Embryonic facial prominence (tissue), 1 donor: ENCODE data around the gene GRIK4.

Experiments used
- DNase-seq: peaks from one replicate; pipeline ENCODE4 v3.0.0-alpha.2; 2016; ENCODE audit errors: extremely low spot score

Gene GRIK4

DNA sequence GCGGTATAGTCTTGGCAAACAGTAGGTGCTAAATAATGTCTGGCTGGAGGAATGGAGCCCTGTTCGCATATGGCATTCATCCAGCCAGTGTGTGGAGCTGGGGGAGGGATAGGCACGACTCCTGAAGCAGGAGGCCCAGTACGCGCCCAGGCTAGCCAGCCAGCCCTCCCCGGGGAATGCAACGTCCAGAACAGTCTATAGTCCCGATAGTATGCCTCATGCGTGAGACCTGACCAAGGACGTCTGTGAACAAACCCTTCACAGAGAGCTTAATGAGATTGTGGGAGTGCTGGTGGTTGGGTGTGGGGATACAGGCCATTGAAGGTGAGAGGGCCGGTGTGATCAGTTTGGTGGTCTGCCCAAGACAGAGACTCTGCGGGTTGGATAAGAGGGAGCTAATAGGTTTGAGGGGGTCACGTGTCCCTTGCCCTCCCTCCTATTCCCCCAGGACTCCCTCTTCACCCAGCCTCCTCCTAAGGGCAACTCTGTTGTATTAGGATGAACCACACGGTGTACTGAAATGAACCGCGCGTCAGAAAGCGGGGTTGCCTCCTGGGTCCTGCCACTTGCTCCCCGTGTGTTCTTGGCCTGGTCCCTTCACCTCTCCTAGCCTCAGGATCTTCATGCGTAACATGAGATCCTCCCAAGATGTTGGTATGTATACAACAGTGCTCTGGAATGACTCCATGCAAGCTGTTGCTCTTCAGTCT, 987 bp upstream of the GRIK4 start:
- no peak for DNase-seq

DNA sequence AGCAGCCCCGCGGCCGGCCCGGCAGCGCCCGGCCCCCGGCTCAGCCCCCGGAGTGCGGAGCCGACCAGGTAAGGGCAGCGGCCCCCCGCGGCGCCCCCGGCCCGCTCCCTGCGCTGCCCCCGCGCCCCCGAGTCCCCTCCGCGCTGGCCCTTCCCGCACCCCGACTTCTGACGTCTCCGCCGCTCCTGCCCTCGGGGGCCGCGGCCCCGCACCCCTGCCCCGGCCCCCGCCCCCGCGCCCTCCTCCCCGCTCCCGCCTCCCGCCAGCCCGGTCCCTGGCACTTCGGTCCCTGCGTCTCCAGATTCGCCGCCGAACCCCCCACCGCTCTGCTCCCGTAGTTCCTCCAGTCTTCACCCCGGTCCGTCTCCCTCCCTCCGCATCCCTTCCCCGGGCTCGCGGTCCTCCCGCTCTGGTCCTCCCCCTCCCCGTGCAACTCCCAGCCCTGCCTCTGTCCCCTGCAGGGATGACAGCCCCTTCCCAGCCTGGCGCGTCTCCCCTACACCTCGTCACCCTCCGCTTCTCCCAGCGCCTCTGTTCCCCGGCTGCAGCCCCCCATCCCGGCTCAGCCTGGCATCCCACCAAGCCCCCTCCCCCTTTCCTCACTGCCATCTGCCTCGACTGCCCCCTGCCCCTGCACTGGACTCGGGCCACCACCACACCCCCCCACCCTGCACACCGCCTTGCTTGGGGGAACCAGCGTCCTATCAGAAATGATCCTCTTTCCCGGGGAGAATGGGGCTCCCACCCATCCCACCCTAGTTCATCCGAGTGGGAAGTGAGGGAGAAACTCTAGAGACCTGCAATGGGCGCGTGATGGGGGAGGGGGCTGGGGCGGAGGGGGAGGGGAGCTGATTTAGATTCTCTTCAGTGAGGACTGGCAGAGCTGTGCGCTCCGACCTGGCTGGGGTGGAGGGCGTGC, 531 bp downstream of the GRIK4 start:
- DNase-seq, result no peak

DNA sequence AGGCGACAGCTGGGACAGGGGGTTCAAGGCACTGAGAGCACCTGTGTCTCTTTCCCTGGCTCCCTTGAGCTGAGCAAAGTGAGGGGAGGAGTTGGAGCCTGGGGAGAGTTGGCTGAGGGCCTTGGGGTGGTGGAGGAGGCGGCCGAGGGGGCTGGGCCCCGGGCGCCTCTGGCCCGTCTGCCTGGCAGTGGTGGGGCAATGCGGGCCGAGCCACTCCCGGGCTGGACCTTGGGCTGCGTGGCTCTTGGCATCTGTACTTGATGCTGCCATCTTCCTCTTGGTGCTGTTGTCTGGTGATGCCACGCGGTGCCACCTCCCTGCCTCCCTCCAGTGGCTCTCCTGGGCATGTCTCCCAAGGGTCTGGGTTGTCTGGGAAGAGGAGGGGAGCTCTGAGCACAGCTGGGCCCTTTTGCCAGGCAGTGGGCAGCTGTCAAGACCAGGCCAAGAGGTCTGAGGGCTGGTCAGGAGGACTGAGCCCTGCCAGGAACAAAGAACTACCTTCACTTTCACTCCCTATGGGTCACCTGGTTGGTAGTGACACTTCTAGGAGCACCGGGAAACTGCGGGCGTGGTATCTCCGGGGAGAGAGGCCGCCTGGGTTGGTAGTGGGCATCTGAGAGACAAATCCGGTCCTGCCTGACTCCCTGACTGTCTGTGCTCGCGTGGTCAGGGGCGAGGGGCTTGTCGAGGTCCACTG, 1.3 kb downstream of the GRIK4 start:
- DNase-seq, result no peak

DNA sequence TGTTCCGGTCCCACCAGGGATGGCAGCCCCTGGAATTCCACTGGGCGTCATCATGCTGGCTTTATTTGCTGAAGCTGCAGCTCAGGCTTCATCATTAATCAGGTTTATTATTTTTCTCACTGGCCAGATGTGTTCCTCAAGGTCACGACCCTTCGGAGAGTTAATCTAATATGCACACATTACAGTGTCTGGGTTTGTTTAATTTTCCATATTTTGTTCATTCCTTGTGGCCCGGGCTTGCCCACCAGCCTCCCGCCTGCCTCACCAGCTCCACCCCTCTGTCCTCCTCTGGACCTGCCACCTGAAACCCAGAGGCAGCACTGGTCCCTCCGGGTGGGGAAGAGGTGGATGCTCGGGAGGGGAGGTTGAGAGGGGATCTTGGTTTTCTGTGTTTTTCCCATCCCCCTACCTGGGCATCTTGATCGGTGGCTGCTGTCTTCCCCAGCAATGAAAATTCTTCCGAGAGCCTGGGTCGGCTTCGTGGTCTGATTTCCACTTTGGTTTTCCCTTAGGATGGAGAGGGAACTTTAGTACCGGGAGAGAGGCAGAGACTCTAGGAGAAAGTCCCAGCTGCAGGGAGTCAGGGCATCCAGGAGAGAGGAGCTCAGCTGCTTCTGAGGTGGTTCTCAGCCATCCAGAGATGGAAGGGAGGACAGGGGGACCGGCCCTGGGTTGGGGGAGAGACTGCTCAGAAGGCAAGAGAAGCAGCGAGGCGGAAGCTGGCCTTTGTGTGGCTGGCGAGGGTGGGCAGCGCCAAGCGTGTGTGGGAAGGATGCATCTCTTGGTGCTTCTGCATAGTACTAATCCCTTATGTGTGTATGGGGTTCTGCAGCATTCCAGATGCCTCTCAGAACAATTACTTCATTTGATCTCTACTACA, 2.1 kb downstream of the GRIK4 start:
- DNase-seq, result no peak

DNA sequence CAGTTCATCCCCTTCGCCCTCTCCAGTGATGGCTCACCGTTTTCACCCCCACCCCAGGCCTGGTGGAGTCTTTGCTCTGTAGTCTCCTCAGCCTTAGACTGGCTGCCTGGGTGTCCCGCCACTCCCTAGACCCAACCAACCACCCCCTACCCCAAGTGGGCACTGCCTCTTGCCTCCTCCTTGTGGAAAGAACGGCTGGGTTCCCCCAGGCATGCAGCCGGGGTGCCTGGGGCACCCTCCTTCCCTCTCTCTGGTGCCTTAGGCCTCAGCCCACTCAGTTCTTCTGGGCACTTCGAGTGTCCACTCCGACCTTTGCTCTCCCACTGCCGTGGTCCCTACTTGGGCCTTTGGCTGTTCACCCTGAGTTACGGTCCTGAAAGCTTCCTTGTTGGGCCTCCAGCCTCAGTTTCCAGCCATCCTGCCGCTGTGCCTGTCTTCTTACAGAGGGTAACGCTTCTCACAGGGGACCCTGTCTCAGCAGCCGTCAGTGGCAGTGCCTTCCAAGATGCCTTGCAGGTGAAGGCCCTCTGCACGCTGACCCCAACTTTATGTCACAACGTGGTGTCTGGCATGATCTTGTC, 3.1 kb downstream of the GRIK4 start:
- DNase-seq, result no peak

DNA sequence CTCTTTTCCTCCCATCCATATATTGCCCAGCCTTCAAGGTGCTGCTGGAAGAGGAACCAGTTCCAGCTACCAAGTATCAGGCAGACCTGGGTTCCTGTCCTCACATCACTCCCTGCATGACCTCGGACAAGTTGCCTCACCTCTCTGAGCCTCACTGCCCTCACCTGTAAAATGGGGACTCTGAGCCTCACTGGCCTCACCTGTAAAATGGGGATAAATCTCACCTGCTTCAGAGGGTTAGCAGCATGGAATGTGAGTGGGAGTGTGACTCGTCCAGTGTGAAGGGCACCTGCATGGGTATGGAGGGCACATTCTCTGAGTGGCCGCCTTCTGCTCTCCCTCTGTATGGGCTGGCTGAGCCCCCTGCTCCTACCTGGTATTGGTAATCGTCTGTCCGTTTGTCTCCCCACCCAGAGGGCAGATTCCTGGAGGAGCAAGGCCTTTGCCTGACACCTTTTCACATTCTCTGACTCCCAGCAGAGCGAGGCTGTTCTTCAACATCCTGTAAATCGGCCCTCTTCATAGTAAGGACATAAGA, 3.7 kb downstream of the GRIK4 start:
- DNase-seq, result no peak

DNA sequence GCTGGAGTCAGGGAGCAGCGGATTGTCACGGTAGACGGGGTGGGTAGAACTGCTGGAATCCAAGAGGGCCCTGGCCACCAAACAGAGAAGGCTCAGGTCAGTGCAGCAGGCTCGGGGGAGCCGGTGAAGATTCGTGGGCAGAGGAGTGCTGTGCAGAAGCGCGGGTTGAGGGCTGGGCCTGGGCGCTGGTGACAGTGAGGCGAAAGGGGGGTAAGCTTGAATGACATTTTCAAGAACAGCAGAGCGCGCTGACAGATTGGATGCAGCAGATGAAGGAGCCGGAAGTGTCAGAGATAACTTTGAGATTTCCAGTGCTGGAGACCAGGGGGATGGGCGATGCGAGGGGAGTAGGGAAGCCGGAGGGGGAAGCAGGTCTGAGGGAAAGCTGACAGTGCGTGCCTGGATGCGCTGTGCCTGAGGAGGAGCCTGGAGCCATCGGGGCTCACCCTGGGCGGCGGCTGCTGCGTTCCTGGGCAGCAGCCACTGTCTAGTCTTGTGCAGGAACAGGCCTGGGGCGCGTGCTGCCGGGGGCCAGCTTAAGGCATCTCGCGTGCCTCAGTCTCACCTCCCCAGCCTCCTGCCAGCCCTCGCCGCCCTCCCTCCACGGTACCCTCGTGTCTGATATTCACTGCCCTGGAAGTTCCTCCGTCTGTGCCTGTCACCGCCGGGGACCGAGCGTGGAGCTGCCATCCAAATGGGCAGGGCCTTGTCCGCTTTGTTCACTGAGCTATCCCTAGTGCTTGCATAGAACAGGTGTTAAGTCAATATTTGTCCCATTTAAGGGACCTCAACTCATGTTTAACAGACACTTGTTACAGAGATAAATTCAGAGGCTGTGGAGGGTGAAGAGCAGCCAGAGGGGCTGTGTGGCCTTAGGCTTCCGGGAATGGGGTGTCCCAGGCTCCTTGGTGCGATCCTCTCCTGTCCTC, 5.2 kb downstream of the GRIK4 start:
- DNase-seq, result no peak

DNA sequence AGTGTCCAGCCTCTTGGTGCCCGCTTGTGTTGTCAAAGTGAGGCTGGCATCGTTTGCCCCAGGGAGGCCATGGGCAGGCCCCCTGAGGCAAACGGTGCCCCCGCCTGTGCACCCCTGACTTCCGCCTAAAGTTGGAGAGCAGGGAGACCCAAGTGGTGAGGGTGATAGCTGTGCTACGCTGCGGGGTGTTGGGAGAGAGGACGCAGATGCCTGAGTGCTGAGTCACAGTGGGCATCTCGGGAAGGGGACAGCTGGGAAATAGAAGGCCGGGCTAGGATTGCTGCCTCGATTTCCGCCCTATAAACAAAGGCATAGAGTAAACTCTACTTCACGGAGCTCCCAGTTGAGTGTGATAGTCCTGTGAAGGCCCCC, 5.8 kb downstream of the GRIK4 start:
- no peak for DNase-seq

DNA sequence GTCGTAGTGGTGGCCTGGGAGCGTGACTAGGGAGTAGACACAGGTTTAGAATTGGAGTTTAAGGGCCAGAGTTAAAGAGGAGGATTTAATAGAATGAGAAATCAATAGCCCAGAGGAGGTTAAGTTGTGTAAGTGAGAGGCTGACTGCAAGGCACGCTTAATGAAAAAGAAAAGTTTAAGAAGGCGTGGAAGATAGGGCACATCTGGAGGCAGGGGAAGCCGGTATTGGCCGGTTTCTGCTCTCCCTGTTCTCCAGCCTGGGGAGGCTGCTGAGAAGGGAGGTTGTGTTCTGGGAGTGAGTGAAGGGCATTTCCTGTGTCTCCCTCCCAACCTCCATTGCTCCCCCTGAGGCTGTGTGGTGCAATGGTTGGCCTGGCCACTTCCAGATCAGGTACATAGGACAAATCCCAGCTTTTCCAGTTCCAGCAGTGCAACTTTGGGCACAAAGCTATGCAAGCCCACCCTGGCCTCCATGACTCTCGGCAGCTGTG, 6.3 kb downstream of the GRIK4 start:
- no peak for DNase-seq

DNA sequence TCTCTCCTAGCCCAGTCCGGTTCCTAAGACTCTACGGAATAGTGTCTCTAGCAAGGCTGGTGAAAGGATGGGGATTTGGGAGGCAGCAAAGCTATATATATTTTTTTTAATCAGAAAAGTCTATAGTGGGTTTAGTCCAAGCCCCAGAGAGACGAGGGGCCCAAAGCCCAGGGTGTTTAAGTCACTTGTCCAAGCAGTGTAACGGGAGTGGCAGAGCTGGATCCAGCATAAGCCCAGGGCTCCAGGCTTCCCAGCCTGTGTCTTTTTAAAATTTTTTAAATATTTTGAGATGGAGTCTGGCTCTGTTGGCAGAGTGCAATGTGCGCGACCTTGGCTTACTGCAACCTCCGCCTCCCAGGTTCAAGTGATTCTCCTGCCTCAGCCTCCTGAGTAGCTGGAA, 6.8 kb downstream of the GRIK4 start:
- DNase-seq, result no peak

DNA sequence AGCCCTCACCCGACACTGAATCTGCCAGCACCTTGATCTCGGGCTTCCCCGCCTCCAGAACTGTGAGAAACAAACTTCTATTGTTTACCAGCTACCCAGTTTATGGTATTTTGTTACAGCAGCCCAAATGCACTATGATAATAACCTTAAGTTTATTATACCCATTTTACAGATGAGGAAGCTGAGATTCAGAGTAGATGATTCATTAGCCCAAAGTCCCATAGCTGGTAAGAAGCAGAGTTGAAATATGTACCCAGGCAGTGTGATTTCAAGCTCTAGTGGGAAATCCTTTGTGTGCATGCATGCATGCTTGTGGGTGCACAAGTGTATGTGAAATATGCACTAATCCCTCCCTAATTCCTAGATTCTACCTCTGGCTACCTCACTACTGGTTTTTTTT, 7.9 kb downstream of the GRIK4 start:
- no peak for DNase-seq

DNA sequence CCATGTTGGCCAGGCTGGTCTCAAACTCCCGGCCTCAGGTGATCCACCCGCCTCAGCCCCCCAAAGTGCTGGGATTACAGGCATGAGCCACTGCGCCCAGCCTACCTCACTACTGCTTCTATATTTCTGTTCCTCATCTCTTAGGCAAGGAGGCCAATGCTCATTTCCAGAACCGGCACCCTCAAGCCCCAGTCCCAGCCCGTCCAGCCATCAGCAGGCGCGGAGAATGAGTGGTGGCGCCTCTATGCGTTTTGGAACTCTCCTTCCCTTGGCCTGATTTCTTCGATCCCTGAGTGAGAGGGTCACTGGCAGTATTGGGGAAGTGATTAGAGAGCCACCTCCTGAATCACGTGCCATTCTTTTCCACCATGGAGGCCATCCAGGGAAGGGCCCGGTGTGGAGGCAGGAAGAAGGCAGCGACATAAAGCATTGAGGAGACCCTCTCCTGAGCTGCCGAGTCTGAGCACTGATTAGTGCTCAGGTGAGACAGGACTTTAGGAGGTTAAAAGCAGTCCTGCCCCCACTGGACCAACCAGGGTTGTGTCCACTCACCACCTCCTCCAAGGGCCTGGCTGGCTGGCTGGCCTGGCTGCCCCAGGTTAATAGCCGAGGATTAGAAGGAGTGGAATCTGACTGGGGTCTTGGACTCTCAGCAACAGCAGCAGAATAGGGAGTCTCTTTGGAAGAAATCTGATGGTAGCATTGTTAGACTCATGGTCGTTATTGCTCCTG, 8.7 kb downstream of the GRIK4 start:
- DNase-seq, result no peak

DNA sequence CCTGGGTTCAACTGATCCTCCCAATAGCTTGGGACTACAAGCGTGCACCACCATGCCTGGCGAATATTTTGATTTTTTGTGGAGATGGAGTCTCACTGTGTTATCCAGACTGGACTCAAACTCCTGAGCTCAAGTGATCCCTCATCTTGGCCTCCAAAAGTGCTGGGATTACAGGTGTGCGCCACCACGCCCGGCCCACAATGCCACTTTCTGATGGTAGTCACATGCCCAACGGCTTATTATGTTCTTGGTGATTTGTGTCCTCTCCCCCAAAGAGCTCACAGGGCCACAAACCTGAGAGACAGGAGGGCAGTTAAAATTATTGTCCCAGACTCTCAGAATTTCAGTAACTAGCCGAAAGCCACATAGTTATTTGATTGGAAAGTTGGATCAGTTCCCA, 9.6 kb downstream of the GRIK4 start:
- DNase-seq, result no peak

DNA sequence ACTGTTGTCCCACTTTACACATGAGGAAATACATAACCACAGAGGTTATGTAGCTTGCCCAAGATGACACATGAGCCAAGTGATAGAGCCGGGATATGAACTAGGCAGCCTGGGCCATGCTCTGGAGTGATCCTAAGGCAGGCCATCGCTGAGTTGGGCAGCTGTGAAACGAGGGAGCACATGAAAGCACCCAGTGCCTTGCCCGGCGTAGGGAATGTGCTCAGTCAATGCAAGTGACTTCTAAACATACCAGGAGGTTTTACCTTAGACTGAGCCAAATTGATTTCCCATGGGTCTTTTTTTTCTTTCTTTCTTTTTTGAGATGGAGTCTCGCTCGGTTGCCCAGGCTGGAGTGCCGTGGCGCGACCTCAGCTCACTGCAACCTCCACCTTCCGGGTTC, 10.5 kb downstream of the GRIK4 start:
- DNase-seq, result no peak

DNA sequence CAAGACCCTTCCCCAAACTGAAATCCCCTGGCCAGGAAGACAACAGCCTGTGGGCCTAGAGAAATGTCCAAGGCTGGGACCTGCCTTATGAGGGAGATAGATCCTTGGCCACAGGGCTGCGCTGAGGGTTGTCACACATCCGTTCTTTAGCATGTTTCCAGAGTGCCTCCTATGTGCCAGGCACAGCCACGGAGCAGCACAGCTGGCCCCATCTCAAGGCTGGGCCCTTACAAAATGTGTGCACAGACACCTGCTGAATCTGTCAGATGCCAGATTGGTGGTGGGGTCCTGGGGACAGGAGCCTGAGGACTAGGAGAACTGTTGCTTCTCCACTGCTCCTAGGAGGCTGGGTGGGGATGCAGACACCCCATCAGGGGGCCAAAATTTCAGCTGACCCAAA, 11.2 kb downstream of the GRIK4 start:
- no peak for DNase-seq

DNA sequence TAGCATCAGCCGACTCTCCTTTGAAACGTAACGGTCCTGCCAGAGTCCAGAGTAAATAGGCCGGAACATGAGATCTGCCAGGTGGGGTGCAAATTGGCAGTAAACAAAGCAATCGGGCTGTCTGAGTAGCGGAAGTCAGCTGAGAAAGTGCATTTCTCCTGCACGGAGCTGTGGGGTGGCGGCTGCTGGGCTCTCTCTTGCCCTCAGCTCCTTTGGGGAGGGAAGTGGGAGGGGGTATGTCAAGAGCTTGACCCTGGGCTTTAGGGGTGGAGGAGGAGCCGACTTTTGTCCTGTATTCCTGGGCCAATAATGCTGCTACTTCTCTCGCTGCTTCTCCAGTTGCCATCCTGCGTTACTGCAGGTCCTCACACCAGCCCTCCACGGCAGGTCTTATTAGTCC, 11.6 kb downstream of the GRIK4 start:
- no peak for DNase-seq

DNA sequence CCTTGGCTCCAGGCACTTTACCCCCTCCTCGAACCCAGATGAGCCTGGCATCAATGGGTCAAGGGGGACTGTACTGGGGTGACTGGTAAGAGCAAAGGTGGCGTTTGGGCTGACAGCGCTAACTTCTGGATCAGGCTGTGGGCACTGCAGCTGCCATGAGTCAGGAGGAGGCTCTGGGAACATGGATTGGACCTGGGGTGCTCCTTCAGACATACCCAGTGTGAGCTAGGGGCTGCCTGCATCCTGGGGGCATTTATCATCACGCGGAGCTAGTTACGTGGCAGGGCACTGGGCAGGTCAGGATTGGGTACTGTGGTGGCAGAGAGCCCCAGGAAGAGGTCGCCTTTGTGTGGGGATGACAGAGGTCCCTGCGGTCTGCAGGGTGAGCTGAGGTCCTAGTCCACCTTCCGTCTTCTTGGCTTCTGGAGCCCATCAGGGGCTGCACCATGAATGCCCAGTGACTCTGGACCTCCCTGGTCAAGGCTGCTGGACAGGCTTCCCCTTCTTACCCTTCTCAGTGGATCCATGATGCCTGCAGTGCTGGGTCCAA, 13.1 kb downstream of the GRIK4 start:
- DNase-seq, result no peak

DNA sequence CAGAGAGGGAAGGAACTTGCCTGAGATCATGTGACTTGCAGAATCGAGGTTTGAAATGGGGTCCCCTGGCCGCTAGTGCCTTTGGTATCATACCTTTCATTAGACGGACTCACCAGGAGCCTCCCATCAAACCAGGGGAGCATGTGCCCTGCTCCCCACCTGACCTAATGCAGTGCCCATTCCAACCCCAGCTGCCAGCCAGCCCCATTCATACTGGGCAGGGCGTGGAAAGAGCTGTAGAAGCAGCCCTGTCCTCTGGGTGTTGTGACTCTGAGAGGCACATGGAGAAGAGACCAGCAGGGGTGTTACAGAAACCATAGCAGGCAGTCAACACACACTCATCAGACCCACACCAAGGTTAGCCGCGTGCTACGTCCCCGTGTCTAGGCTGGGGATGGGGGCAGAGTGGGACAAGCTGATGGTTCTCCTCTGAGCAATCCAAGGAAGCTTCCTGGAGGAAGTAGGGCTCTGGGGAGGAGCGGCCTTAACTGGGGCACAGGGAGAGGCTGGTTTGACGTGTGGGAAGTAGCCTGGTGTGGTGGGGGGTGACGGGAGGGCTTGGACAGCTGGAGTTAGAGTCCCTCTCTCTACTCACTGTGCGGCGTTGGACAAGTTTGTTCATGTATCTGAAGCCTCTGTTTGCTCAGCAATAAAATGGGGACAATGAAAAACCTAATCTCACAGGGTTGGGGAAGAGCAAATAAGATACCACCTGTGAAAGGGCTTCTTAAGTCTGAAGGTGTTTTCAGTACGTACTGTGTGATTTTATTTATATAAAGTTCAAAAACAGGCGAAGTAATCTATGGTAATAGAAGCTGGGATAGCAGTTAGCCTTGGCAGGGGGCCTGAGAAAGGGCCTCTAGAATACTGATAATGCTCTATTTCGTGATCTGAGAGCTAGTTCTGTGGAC, 14.0 kb downstream of the GRIK4 start:
- no peak for DNase-seq
